Measurements from ENCODE around the gene RNF130. TPM values are rescaled to one million over a fixed set of nuclear protein-coding genes. Genes with fewer than 3 reads are reported as not detected.

The RNF130 gene
- total RNA-seq, 1 experiment from 2014 or later: 58.5 TPM

DNA sequence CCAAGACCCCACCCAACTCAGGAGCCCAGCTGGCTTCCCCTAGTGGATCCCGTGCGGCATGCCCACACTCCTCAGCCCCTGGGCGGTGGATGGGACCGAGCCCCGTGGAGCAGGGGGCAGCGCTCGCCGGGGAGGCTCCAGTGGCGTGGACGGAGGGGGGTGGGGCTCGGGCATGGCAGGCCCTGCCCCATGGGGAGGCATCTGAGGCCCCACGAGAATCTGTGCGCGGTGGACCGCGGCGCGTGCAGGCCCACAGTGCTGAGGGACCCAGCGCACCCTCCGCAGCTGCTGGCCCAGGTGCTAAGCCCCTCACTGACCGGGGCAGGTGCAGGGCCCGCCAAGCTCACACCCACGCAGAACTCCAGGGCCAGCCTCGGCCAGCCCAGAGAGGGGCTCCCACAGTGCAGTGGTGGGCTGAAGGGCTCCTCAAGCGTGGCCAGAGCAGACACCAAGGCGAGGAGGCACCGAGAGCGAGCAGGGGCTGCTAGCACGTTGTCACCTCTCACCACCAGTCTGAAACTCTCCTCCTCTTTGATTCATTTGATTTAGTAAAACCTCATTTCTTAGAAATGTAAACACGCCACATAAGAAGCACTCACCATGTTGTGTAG is 25.6 kb downstream of the RNF130 start:
- H3K4me1 Mint-ChIP-seq: peaks cover 32% of the 10 kb centered on the region

DNA sequence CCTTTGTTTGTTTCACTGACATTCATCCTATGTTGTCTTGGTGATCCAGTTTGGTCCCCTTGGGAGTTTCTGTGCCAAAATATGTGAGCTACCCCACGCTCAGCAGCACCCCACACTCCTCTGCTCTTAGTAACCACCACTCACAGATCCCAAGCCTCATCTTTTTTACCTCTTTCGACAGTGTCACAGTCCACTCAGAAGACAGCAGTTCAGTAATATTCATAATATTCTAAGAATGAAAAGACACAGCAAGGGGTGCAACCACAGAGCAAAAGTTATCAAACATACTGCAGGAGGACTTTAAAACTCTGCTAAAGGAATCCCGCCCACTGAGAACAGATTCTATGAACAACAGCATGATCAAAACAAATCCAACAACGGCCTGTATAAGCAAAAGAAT is 28.2 kb downstream of the RNF130 start:
- Mint-ChIP-seq H3K4me3 (no peak overlapping the region), H3K36me3 (peaks cover 39% of the 10 kb centered on the region), H3K27me3 (ENCODE audit: low read depth) (no peaks in the 10 kb centered on the region), H3K27ac (peak overlapping the region; percentile 9; the same call in 1 of the 2 replicates), H3K4me1 (peaks cover 18% of the 10 kb centered on the region), H3K9me3 (peaks cover 28% of the 10 kb centered on the region)
- DNase-seq (ENCODE audit: low spot score) (no peak), ATAC-seq (no peak)
- ChIA-PET CTCF (interaction anchor here (1.0 kb wide), 1 partner anchor 48 kb away, joined by 3 read pairs; no protein-coding TSS in a partner anchor), POLR2A (no interaction called here)
- TF ChIP-seq ZNF121 (CRISPR knock-in tag; IDR thresholded peaks at IDR 0.05) (no peak), ATF1 (CRISPR knock-in tag; IDR thresholded peaks at IDR 0.05) (no peak), NR2C2 (CRISPR knock-in tag; IDR thresholded peaks at IDR 0.05) (no peak), ZBTB21 (CRISPR knock-in tag; IDR thresholded peaks at IDR 0.05; ENCODE audit: borderline replicate concordance) (no peak), TEAD4 (CRISPR knock-in tag; IDR thresholded peaks at IDR 0.05) (no peak)

More for the DNA sequence above, 25.6 kb downstream of the RNF130 start:
- no peak for DNase-seq (ENCODE audit: low spot score)
- Mint-ChIP-seq H3K27me3 (ENCODE audit: low read depth) (no peaks in the 10 kb centered on the region), H3K27ac (no peak overlapping the region), H3K9me3 (peaks cover 28% of the 10 kb centered on the region), H3K36me3 (peaks cover 34% of the 10 kb centered on the region), H3K4me3 (no peak overlapping the region)
- CTCF ChIA-PET: interaction anchor here (0.8 kb wide), 1 partner anchor 37 kb away, joined by 3 read pairs; no protein-coding TSS in a partner anchor
- POLR2A ChIA-PET: no interaction called here
- ATAC-seq: no peak
- TF ChIP-seq, protein P1, sequence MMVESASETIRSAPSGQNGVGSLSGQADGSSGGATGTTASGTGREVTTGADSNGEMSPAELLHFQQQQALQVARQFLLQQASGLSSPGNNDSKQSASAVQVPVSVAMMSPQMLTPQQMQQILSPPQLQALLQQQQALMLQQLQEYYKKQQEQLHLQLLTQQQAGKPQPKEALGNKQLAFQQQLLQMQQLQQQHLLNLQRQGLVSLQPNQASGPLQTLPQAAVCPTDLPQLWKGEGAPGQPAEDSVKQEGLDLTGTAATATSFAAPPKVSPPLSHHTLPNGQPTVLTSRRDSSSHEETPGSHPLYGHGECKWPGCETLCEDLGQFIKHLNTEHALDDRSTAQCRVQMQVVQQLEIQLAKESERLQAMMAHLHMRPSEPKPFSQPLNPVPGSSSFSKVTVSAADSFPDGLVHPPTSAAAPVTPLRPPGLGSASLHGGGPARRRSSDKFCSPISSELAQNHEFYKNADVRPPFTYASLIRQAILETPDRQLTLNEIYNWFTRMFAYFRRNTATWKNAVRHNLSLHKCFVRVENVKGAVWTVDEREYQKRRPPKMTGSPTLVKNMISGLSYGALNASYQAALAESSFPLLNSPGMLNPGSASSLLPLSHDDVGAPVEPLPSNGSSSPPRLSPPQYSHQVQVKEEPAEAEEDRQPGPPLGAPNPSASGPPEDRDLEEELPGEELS (CRISPR knock-in tag; IDR thresholded peaks at IDR 0.05): no peak
- TF ChIP-seq, protein P2, sequence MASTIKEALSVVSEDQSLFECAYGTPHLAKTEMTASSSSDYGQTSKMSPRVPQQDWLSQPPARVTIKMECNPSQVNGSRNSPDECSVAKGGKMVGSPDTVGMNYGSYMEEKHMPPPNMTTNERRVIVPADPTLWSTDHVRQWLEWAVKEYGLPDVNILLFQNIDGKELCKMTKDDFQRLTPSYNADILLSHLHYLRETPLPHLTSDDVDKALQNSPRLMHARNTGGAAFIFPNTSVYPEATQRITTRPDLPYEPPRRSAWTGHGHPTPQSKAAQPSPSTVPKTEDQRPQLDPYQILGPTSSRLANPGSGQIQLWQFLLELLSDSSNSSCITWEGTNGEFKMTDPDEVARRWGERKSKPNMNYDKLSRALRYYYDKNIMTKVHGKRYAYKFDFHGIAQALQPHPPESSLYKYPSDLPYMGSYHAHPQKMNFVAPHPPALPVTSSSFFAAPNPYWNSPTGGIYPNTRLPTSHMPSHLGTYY (CRISPR knock-in tag; IDR thresholded peaks at IDR 0.05): no peak

DNA sequence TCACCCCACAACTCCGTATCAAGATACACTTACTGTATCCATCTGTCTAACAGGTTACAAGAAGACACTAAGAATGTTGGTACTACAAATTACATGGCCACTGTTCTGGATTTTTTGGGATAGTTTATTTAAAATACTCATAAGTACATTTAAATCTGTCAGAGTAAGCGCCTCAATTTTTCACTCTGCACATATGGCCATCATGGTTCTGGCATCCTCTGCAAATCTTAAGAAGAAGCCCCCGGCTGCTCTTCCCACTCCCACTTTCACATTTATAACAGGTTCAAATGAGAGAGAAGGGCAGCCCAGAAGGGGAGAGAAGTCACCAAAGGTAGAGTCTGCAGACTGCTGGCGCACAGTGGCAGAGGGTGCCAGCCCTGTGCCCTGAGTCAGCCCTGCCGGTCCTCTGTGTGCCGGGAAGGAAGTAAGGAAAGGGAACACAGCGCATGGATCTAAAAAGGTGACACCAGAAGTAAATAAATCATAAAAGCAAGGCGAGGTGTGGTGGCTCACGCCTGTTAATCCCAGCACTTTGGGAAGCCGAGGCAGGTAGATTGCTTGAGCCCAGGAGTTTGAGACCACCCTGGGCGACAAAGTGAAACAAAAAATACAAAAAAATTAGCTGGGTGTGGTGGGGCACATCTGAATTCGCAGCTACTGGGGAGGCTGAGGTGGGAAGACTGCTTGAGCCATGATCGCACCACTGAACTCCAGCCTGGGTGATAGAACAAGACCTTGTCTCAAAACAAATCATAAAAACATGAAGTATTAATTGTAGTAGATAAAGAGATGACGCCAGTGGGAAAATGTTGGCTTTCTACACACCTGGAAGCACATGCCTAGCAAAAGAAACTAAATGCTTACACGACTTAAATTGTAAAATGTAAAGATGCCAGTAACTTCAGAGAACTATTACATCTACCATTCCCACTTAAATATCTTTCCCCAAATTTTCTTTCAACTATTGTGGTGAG is 30.0 kb downstream of the RNF130 start:
- TF ChIP-seq ZNF671 (CRISPR knock-in tag; IDR thresholded peaks at IDR 0.05): no peak
- TF ChIP-seq EMX1 (CRISPR knock-in tag; IDR thresholded peaks at IDR 0.05): no peak
- TF ChIP-seq, protein P3, sequence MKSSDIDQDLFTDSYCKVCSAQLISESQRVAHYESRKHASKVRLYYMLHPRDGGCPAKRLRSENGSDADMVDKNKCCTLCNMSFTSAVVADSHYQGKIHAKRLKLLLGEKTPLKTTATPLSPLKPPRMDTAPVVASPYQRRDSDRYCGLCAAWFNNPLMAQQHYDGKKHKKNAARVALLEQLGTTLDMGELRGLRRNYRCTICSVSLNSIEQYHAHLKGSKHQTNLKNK (CRISPR knock-in tag; IDR thresholded peaks at IDR 0.05): no peak
- TF ChIP-seq, protein P4, sequence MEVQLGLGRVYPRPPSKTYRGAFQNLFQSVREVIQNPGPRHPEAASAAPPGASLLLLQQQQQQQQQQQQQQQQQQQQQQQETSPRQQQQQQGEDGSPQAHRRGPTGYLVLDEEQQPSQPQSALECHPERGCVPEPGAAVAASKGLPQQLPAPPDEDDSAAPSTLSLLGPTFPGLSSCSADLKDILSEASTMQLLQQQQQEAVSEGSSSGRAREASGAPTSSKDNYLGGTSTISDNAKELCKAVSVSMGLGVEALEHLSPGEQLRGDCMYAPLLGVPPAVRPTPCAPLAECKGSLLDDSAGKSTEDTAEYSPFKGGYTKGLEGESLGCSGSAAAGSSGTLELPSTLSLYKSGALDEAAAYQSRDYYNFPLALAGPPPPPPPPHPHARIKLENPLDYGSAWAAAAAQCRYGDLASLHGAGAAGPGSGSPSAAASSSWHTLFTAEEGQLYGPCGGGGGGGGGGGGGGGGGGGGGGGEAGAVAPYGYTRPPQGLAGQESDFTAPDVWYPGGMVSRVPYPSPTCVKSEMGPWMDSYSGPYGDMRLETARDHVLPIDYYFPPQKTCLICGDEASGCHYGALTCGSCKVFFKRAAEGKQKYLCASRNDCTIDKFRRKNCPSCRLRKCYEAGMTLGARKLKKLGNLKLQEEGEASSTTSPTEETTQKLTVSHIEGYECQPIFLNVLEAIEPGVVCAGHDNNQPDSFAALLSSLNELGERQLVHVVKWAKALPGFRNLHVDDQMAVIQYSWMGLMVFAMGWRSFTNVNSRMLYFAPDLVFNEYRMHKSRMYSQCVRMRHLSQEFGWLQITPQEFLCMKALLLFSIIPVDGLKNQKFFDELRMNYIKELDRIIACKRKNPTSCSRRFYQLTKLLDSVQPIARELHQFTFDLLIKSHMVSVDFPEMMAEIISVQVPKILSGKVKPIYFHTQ (CRISPR knock-in tag; IDR thresholded peaks at IDR 0.05): no peak
- TF ChIP-seq ZNF396 (CRISPR knock-in tag; IDR thresholded peaks at IDR 0.05; ENCODE audit: borderline replicate concordance): no peak
- TF ChIP-seq NR1H2 (CRISPR knock-in tag; IDR thresholded peaks at IDR 0.05): no peak
- no peak for TF ChIP-seq NFATC4 (CRISPR knock-in tag; IDR thresholded peaks at IDR 0.05)
- no peak for TF ChIP-seq ZBTB21 (CRISPR knock-in tag; IDR thresholded peaks at IDR 0.05; ENCODE audit: borderline replicate concordance)
- TF ChIP-seq, protein P5, sequence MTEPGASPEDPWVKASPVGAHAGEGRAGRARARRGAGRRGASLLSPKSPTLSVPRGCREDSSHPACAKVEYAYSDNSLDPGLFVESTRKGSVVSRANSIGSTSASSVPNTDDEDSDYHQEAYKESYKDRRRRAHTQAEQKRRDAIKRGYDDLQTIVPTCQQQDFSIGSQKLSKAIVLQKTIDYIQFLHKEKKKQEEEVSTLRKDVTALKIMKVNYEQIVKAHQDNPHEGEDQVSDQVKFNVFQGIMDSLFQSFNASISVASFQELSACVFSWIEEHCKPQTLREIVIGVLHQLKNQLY (CRISPR knock-in tag; IDR thresholded peaks at IDR 0.05): no peak
- DNase-seq (ENCODE audit: low spot score) (no peak), ATAC-seq (0 out of 2 replicates have a peak, but pooled peaks have one; percentile 26)
- CTCF ChIA-PET: no interaction called here
- Mint-ChIP-seq H3K36me3 (peaks cover 36% of the 10 kb centered on the region), H3K9me3 (peaks cover 14% of the 10 kb centered on the region), H3K27me3 (ENCODE audit: low read depth) (no peaks in the 10 kb centered on the region), H3K4me1 (peaks cover 18% of the 10 kb centered on the region), H3K27ac (peak overlapping the region; percentile 81), H3K4me3 (no peak overlapping the region)
- POLR2A ChIA-PET: no interaction called here
